HepG2 (cell line): Measurements from ENCODE around the gene PLCB4. TPM values are rescaled to one million over a fixed set of nuclear protein-coding genes. Genes with fewer than 3 reads are reported as not detected.

Experiments used
- HIVEP1 ChIP-seq: sonication (generic); formaldehyde crosslinking; IDR thresholded peaks from 2 replicates; pipeline ENCODE4 v1.4.0; 2020; ENCODE audit warnings: mild to moderate bottlenecking, missing genetic modification reagents
- IKZF1 ChIP-seq: fragments of 450-650 bp; IDR thresholded peaks from 2 replicates; pipeline ENCODE4 v1.7.1; 2016
- SALL2 ChIP-seq: sonication (generic); formaldehyde crosslinking; IDR thresholded peaks from 2 replicates; pipeline ENCODE4 v1.8.1; 2023; ENCODE audit warnings: mild to moderate bottlenecking, missing genetic modification reagents, inconsistent platforms
- THAP8 ChIP-seq: sonication (generic); formaldehyde crosslinking; IDR thresholded peaks from 2 replicates; pipeline ENCODE4 v1.5.1; 2020; ENCODE audit warnings: missing genetic modification reagents, mild to moderate bottlenecking, borderline replicate concordance
- TOE1 ChIP-seq: sonication (generic); formaldehyde crosslinking; IDR thresholded peaks from 2 replicates; pipeline ENCODE4 v1.4.0; 2020; ENCODE audit warnings: mild to moderate bottlenecking, missing genetic modification reagents
- TRIM24 ChIP-seq: sonication (generic); formaldehyde crosslinking; IDR thresholded peaks from 2 replicates; pipeline ENCODE4 v1.8.0; 2022; ENCODE audit warnings: mild to moderate bottlenecking, missing genetic modification reagents
- ZBTB4 ChIP-seq: sonication (generic); formaldehyde crosslinking; IDR thresholded peaks from 2 replicates; pipeline ENCODE4 v1.4.0; 2020; ENCODE audit warnings: missing genetic modification reagents, mild to moderate bottlenecking, borderline replicate concordance
- ZNF10 ChIP-seq: sonication (generic); formaldehyde crosslinking; IDR thresholded peaks from 2 replicates; pipeline ENCODE4 v1.4.0; 2020; ENCODE audit warnings: mild to moderate bottlenecking, low read depth, missing genetic modification reagents, borderline replicate concordance
- ZNF558 ChIP-seq: sonication (generic); formaldehyde crosslinking; IDR thresholded peaks from 2 replicates; pipeline ENCODE4 v1.9.0; 2022; ENCODE audit warnings: mild to moderate bottlenecking, missing genetic modification reagents, borderline replicate concordance
- ZNF609 ChIP-seq: sonication (generic); formaldehyde crosslinking; IDR thresholded peaks from 2 replicates; pipeline ENCODE4 v1.4.0; 2020; ENCODE audit warnings: mild to moderate bottlenecking, missing genetic modification reagents, borderline replicate concordance
- polyA plus RNA-seq, 8 experiments: library from polyadenylated mRNA; depleted of rRNA in 3 of 8; stranded (reverse) in 7 of 8; unstranded in 1 of 8; fragments of >200 nt; fragmentation: Illumina TruSeq in 4 of 8; extraction: Trizol in 4 of 8; gene quantifications; 2 replicates each; pipeline versions ENCODE4 v1.2.1 to v1.2.3, GENCODE V29; 2011 to 2016; ENCODE audit warnings: low read depth in 4 of 8, missing spikeins in 1 of 8, mixed read lengths in 1 of 8; ENCODE audit not compliant: insufficient read depth in 1 of 8
- total RNA-seq, 5 experiments: library from RNA; depleted of rRNA; stranded (reverse); fragments of >200 nt; fragmentation: Illumina TruSeq; extraction: Trizol; gene quantifications; 2 replicates each; pipeline ENCODE4 v1.2.3, GENCODE V29; 2016; ENCODE audit warnings: low read depth in 1 of 5
- TF ChIP-seq, protein P1 (sequence below): sonication (generic); formaldehyde crosslinking; IDR thresholded peaks from 2 replicates; pipeline ENCODE4 v1.5.1; 2020; ENCODE audit warnings: mild to moderate bottlenecking, missing genetic modification reagents
- TF ChIP-seq, protein P2 (sequence below): sonication (generic); formaldehyde crosslinking; IDR thresholded peaks from 2 replicates; pipeline ENCODE4 v1.5.1; 2020; ENCODE audit warnings: missing genetic modification reagents, mild to moderate bottlenecking, borderline replicate concordance

The PLCB4 gene
- total and polyA plus RNA-seq, 2 of the 13 experiments (the other 11 are each of a cell fraction or from before 2014, with no cell fraction given) = 0.01 TPM; not detected in 1

GRCh38 chr20:9301129-9302090 lies 232.5 kb downstream of the PLCB4 start (continued):
- TF ChIP-seq THAP8 (CRISPR knock-in tag) (no peak), ZNF10 (CRISPR knock-in tag) (no peak), SALL2 (CRISPR knock-in tag) (no peak), TOE1 (no peak), TRIM24 (CRISPR knock-in tag) (peak; percentile 73; the same call in 1 of the 2 replicates), ZBTB4 (CRISPR knock-in tag) (no peak), HIVEP1 (CRISPR knock-in tag) (no peak), IKZF1 (no peak), ZNF558 (CRISPR knock-in tag) (no peak), ZNF609 (CRISPR knock-in tag) (peak; percentile 67)
- TF ChIP-seq, protein P1, sequence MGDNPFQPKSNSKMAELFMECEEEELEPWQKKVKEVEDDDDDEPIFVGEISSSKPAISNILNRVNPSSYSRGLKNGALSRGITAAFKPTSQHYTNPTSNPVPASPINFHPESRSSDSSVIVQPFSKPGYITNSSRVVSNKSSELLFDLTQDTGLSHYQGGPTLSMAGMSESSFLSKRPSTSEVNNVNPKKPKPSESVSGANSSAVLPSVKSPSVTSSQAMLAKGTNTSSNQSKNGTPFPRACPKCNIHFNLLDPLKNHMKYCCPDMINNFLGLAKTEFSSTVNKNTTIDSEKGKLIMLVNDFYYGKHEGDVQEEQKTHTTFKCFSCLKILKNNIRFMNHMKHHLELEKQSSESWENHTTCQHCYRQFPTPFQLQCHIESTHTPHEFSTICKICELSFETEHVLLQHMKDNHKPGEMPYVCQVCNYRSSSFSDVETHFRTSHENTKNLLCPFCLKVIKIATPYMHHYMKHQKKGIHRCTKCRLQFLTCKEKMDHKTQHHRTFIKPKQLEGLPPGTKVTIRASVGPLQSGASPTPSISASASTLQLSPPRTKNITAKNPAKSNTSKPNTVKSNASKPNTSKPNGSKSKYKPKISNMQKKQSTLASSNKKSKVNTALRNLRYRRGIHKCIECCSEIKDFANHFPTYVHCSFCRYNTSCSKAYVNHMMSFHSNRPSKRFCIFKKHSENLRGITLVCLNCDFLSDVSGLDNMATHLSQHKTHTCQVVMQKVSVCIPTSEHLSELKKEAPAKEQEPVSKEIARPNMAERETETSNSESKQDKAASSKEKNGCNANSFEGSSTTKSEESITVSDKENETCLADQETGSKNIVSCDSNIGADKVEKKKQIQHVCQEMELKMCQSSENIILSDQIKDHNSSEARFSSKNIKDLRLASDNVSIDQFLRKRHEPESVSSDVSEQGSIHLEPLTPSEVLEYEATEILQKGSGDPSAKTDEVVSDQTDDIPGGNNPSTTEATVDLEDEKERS (CRISPR knock-in tag) = peak; percentile 88; the same call in 1 of the 2 replicates
- TF ChIP-seq, protein P2, sequence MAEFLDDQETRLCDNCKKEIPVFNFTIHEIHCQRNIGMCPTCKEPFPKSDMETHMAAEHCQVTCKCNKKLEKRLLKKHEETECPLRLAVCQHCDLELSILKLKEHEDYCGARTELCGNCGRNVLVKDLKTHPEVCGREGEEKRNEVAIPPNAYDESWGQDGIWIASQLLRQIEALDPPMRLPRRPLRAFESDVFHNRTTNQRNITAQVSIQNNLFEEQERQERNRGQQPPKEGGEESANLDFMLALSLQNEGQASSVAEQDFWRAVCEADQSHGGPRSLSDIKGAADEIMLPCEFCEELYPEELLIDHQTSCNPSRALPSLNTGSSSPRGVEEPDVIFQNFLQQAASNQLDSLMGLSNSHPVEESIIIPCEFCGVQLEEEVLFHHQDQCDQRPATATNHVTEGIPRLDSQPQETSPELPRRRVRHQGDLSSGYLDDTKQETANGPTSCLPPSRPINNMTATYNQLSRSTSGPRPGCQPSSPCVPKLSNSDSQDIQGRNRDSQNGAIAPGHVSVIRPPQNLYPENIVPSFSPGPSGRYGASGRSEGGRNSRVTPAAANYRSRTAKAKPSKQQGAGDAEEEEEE = no peak
